ENCODE data around the gene SEMA3E.
"Not testable (repeated sequence)": the region's sequence is repeated elsewhere in the genome, so short reads cannot be mapped to it uniquely, and the experiment has no call there.

GRCh38 chr7:83673291-83673690, 24.4 kb upstream of the SEMA3E start:
- not testable (repeated sequence) for TF ChIP-seq ZNF416 (tag by site-specific recombination; IDR thresholded peaks at IDR 0.05); ZNF311 (tag by site-specific recombination; IDR thresholded peaks at IDR 0.05; ENCODE audit: borderline replicate concordance); ZNF660 (tag by site-specific recombination; IDR thresholded peaks at IDR 0.05); ZNF626 (tag by site-specific recombination; IDR thresholded peaks at IDR 0.05); ZNF266 (tag by site-specific recombination; IDR thresholded peaks at IDR 0.05; ENCODE audit: low read depth); CTCF (tag by site-specific recombination; IDR thresholded peaks at IDR 0.05); ZNF645 (tag by site-specific recombination; IDR thresholded peaks at IDR 0.05); ZNF830 (tag by site-specific recombination; IDR thresholded peaks at IDR 0.05; ENCODE audit: low read depth); BCL11B (tag by site-specific recombination; IDR thresholded peaks at IDR 0.05; ENCODE audit: low read depth); ZNF324 (tag by site-specific recombination; IDR thresholded peaks at IDR 0.05); ZNF121 (tag by site-specific recombination; IDR thresholded peaks at IDR 0.05)
